ENCODE data around the gene MAPK10.

The MAPK10 gene

GRCh38 chr4:86155766-86156165 lies 204.1 kb downstream of the MAPK10 start:
- TF ChIP-seq, protein P1, sequence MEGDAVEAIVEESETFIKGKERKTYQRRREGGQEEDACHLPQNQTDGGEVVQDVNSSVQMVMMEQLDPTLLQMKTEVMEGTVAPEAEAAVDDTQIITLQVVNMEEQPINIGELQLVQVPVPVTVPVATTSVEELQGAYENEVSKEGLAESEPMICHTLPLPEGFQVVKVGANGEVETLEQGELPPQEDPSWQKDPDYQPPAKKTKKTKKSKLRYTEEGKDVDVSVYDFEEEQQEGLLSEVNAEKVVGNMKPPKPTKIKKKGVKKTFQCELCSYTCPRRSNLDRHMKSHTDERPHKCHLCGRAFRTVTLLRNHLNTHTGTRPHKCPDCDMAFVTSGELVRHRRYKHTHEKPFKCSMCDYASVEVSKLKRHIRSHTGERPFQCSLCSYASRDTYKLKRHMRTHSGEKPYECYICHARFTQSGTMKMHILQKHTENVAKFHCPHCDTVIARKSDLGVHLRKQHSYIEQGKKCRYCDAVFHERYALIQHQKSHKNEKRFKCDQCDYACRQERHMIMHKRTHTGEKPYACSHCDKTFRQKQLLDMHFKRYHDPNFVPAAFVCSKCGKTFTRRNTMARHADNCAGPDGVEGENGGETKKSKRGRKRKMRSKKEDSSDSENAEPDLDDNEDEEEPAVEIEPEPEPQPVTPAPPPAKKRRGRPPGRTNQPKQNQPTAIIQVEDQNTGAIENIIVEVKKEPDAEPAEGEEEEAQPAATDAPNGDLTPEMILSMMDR (IDR thresholded peaks at IDR 0.05; ENCODE audit: low read depth, low read length), result no peak
- no peak for DNase-seq (ENCODE audit: extremely low read depth, low read depth)

DNA sequence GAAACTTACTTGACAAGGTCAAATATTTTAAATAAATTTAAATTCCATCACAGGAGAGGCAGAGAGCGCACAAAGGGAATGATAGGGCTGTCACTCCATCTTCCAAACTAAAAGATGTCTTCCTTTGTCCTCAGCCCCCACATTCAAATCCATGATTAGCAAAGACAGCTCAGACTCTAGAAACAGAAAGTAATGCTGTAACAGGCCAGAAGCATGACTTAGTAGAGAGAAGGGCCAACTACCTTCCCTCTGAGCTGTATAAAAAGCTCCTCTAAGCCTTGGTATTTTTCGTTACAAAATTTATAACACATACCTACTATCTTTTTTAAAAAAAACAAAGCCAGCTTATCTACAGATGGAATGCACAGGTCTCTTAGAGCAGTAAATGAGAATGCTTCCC lies 207.4 kb downstream of the MAPK10 start:
- DNase-seq (ENCODE audit: extremely low read depth, low read depth), result no peak
- TF ChIP-seq, protein P1 (IDR thresholded peaks at IDR 0.05; ENCODE audit: low read depth, low read length), result no peak

GRCh38 chr4:86151196-86151595 lies 208.7 kb downstream of the MAPK10 start:
- TF ChIP-seq, protein P1 (IDR thresholded peaks at IDR 0.05; ENCODE audit: low read depth, low read length), result no peak
- no peak for DNase-seq (ENCODE audit: extremely low read depth, low read depth)

DNA sequence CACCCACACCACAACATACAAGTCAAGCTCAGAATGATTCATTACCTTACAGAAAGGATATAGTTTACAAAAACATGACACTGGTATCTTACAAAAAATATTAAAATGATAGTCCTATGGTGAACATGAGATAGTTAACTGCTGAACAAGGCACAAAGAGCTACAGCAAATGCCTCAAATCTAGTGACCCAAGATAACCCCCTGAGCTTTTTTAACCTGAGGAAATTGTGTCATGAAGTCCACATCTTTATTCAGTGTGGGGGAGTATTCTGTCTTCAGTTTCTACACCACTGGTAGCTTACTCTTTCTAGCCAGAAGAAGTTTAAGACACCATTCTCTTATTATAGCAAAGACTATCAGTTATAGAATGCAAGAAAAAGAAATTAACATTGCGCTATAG lies 218.7 kb downstream of the MAPK10 start:
- no peak for DNase-seq (ENCODE audit: extremely low read depth, low read depth)
- TF ChIP-seq, protein P1 (IDR thresholded peaks at IDR 0.05; ENCODE audit: low read depth, low read length), result no peak

DNA sequence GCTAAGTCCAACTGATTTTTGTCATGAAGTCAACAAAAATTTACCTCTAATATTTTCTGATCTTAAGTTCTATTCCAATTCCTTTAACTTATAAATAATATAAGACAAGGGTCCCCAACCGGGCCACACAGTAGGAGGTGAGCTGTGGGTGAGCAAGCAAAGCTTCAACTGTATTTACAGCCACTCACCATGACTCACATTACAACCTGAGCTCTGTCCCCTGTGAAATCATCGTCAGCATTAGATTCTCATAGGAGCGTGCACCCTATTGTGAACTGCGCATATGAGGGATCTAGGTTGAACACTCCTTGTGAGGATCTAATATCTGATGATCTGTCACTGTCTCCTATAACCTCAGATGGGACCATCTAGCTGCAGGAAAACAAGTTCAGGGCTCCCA lies 227.4 kb downstream of the MAPK10 start:
- no peak for DNase-seq (ENCODE audit: extremely low read depth, low read depth)
- TF ChIP-seq, protein P1 (IDR thresholded peaks at IDR 0.05; ENCODE audit: low read depth, low read length), result no peak

DNA sequence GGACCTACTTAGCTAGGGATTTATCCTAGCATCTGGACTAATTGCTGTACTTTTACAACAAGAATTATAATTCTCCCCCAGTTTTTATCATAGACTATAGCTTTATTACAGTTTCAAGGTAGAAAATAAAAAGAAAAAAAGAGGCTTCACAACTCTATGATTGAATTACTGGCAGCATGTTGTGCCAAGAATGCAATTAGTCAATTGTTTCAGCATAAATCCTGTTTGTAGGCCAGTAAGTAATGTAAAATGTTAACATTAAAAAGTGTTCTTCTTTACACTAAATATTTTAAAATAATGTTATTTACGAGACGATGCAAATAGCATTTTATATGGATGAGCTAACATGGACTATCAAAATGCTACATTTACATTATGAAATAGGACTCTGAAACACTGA lies 228.4 kb downstream of the MAPK10 start:
- no peak for DNase-seq (ENCODE audit: extremely low read depth, low read depth)
- TF ChIP-seq, protein P1 (IDR thresholded peaks at IDR 0.05; ENCODE audit: low read depth, low read length), result no peak

GRCh38 chr4:86130160-86130933 lies 229.5 kb downstream of the MAPK10 start:
- DNase-seq (ENCODE audit: extremely low read depth, low read depth), result no peak
- TF ChIP-seq, protein P1 (IDR thresholded peaks at IDR 0.05; ENCODE audit: low read depth, low read length), result no peak
